Kidney (tissue), 14 donors: ENCODE measurements around the gene SLC51A. TPM values are rescaled to one million over a fixed set of nuclear protein-coding genes. Genes with fewer than 3 reads are reported as not detected.
"Not testable (repeated sequence)": the region's sequence is repeated elsewhere in the genome, so short reads cannot be mapped to it uniquely, and the experiment has no call there.

ENCODE experiments used
- DNase-seq, 5 donors: peaks; one replicate each; pipeline ENCODE4 v3.0.0-alpha.2; 2013 to 2020
- FAIRE-seq: peaks from 2 replicates; lab custom pipeline; 2012; peaks lifted over from hg19 to GRCh38; lab: Jason Lieb, UNC
- H3K27ac ChIP-seq, 2 donors: one replicate each; pipeline ENCODE4 v1.7.0; 2013; ENCODE audit warnings: low read depth in 2 of 2, low read length in 2 of 2, inconsistent platforms in 1 of 2
- H3K27me3 ChIP-seq: one replicate; pipeline ENCODE4 v1.7.1; 2013; ENCODE audit warnings: low read length, inconsistent platforms; ENCODE audit not compliant: control insufficient read depth, insufficient read depth
- H3K36me3 ChIP-seq, 3 donors: one replicate each; pipeline versions ENCODE4 v1.7.0 to v1.7.1; 2013; ENCODE audit warnings: low read length in 3 of 3, control low read depth in 1 of 3, inconsistent platforms in 1 of 3; ENCODE audit not compliant: insufficient read depth in 3 of 3, control insufficient read depth in 2 of 3
- H3K4me1 ChIP-seq, 3 donors: one replicate each; pipeline versions ENCODE4 v1.7.0 to v1.7.1; 2013; ENCODE audit warnings: low read length in 3 of 3, inconsistent platforms in 1 of 3, low read depth in 1 of 3; ENCODE audit not compliant: control insufficient read depth in 2 of 3, insufficient read depth in 2 of 3
- H3K4me3 ChIP-seq, 3 donors: one replicate each; pipeline versions ENCODE4 v1.7.0 to v1.8.1; 2013; ENCODE audit warnings: low read length in 3 of 3, control low read depth in 1 of 3, inconsistent platforms in 1 of 3
- H3K9ac ChIP-seq, 3 donors: one replicate each; pipeline versions ENCODE4 v1.7.0 to v1.7.1; 2013; ENCODE audit warnings: low read length in 3 of 3, control low read depth in 1 of 3, inconsistent platforms in 1 of 3
- H3K9me3 ChIP-seq, 3 donors: one replicate each; pipeline versions ENCODE4 v1.7.0 to v1.7.1; 2013; ENCODE audit warnings: low read length in 3 of 3, control low read depth in 1 of 3, inconsistent platforms in 1 of 3; ENCODE audit not compliant: control insufficient read depth in 2 of 3, insufficient read depth in 1 of 3
- CTCF ChIP-seq: IDR thresholded peaks from 3 replicates; pipeline ENCODE4 v1.5.1; 2012; ENCODE audit warnings: mild to moderate bottlenecking, moderate library complexity, borderline replicate concordance; ENCODE audit not compliant: insufficient read depth; ENCODE audit errors: extremely low read depth
- intact Hi-C: fragments of 100-400 bp; cut with DNase I; formaldehyde crosslinking; loops from one replicate; pipeline ENCODE4 v1.11.1; 2022
- polyA plus RNA-seq: library from polyadenylated mRNA; stranded (reverse); fragments of 350-450 nt; fragmentation: Illumina TruSeq; extraction: RNeasy Lipid Tissue Mini Kit (QIAGEN cat#74804); gene quantifications from one replicate; pipeline ENCODE4 v1.2.3, GENCODE V29; 2014; ENCODE audit warnings: low read depth, low replicate concordance; ENCODE audit not compliant: insufficient read depth
- total RNA-seq: library from RNA; stranded (reverse); fragmentation: NEBNext Ultra II Directional; extraction: Animal tissue kit (Norgen Biotek cat#: 25700); gene quantifications from one replicate; pipeline ENCODE4 v1.2.1, GENCODE V29; 2021
- donor health status: control.
- donor health status: control.
- donor health status: control.
- donor health status: control.
- donor health status: control.
- donor health status: DM: yes; HTN: yes; CAD: no.
- donor health status: Normal renal cell carcinoma (clear cell type).

Gene SLC51A
- total and polyA plus RNA-seq, 2 donors from 2014 or later, result 0.98 to 6.5 TPM

- no peak for DNase-seq
- no peak overlapping the region for H3K9ac ChIP-seq
- H3K4me1 ChIP-seq, result no peaks in the 10 kb centered on the region
- TF ChIP-seq CTCF, result no peak
- no peak for FAIRE-seq
- H3K36me3 ChIP-seq, result no peaks in the 10 kb centered on the region
- H3K27ac ChIP-seq, result no peak overlapping the region
- H3K4me3 ChIP-seq, result no peak overlapping the region
- H3K9me3 ChIP-seq, result no peaks in the 10 kb centered on the region
- H3K27me3 ChIP-seq, result no peaks in the 10 kb centered on the region
- intact Hi-C loops, result no loop called here
Observed at GRCh38 chr3:196169836-196170240, 46.5 kb upstream of the SLC51A start.

GRCh38 chr3:196170296-196170695 lies 46.0 kb upstream of the SLC51A start:
- H3K4me1 ChIP-seq, DNase-seq, H3K27ac ChIP-seq, FAIRE-seq, H3K36me3 ChIP-seq, H3K4me3 ChIP-seq, H3K9ac ChIP-seq, H3K27me3 ChIP-seq, H3K9me3 ChIP-seq, intact Hi-C loops: not testable (repeated sequence)

GRCh38 chr3:196174652-196175051 lies 41.7 kb upstream of the SLC51A start:
- Histone ChIP-seq H3K4me1 (peaks cover 0 to 4% (median 0%) of the 10 kb centered on the region in 3 donors), H3K9ac (no peak overlapping the region), H3K27ac (no peak overlapping the region), H3K27me3 (no peaks in the 10 kb centered on the region), H3K36me3 (no peaks in the 10 kb centered on the region), H3K4me3 (no peak overlapping the region), H3K9me3 (no peaks in the 10 kb centered on the region)
- intact Hi-C loops, result no loop called here
- FAIRE-seq, result no peak
- peak in 1 of 5 donors; percentile 5 for DNase-seq
- TF ChIP-seq CTCF, result no peak

- no peak for FAIRE-seq
- TF ChIP-seq CTCF, result no peak
- H3K9ac ChIP-seq, result no peak overlapping the region
Observed at GRCh38 chr3:196175116-196175625, 41.2 kb upstream of the SLC51A start.

More at GRCh38 chr3:196175116-196175625, 41.2 kb upstream of the SLC51A start:
- no peak for DNase-seq
- Histone ChIP-seq H3K27ac (no peak overlapping the region), H3K4me1 (peaks cover 0 to 4% (median 0%) of the 10 kb centered on the region in 3 donors), H3K4me3 (no peak overlapping the region), H3K9me3 (no peaks in the 10 kb centered on the region), H3K36me3 (no peaks in the 10 kb centered on the region), H3K27me3 (no peaks in the 10 kb centered on the region)
- intact Hi-C loops, result no loop called here
